ENCODE measurements around the gene SLC22A4.

- peak in 2 of 3 donors; percentile 76 to 77 for TF ChIP-seq CTCF (IDR thresholded peaks at IDR 0.05)
- TF ChIP-seq POLR2A (IDR thresholded peaks at IDR 0.05) = no peak
Observed at GRCh38 chr5:132385326-132386105, 91.3 kb downstream of the SLC22A4 start.
